HepG2 (cell line): ENCODE results near the gene SRSF1. TPM values are rescaled to one million over a fixed set of nuclear protein-coding genes. Genes with fewer than 3 reads are reported as not detected.
A peak's percentile ranks its signal among the peaks of the same experiment; 100 is the strongest.

Source experiments
- BHLHE40 ChIP-seq: IDR thresholded peaks from 2 replicates; pipeline ENCODE4 v1.6.1; 2011; ENCODE audit warnings: low read length, improper control_type of control experiment
- FOXO1 ChIP-seq: sonication (generic); formaldehyde crosslinking; IDR thresholded peaks from 2 replicates; pipeline ENCODE4 v1.4.0; 2020; ENCODE audit warnings: missing genetic modification reagents
- MTA1 ChIP-seq: sonication (generic); formaldehyde crosslinking; IDR thresholded peaks from 2 replicates; pipeline ENCODE4 v1.4.0; 2020; ENCODE audit warnings: missing genetic modification reagents, mild to moderate bottlenecking, borderline replicate concordance
- NFKB2 ChIP-seq: sonication (generic); formaldehyde crosslinking; IDR thresholded peaks from 2 replicates; pipeline ENCODE4 v1.4.0; 2020; ENCODE audit warnings: missing genetic modification reagents, borderline replicate concordance
- PREB ChIP-seq: sonication (generic); formaldehyde crosslinking; IDR thresholded peaks from 2 replicates; pipeline ENCODE4 v1.4.0; 2020; ENCODE audit warnings: missing genetic modification reagents
- SMARCE1 ChIP-seq: fragments of 450-650 bp; IDR thresholded peaks from 2 replicates; pipeline ENCODE4 v1.6.1; 2017; ENCODE audit warnings: borderline replicate concordance
- TEF ChIP-seq: sonication (generic); formaldehyde crosslinking; IDR thresholded peaks from 2 replicates; pipeline ENCODE4 v1.5.0; 2020; ENCODE audit warnings: missing genetic modification reagents
- ZFP91 ChIP-seq: sonication (generic); formaldehyde crosslinking; IDR thresholded peaks from 2 replicates; pipeline ENCODE4 v1.9.0; 2022; ENCODE audit warnings: missing genetic modification reagents, mild to moderate bottlenecking, borderline replicate concordance
- ZNF263 ChIP-seq: sonication (generic); formaldehyde crosslinking; IDR thresholded peaks from 2 replicates; pipeline ENCODE4 v1.4.0; 2020; ENCODE audit warnings: missing genetic modification reagents
- ZNF274 ChIP-seq: sonication (generic); formaldehyde crosslinking; IDR thresholded peaks from 2 replicates; pipeline ENCODE4 v1.5.1; 2020; ENCODE audit warnings: mild to moderate bottlenecking, missing genetic modification reagents
- ZNF282 ChIP-seq: fragments of 450-650 bp; IDR thresholded peaks from 2 replicates; pipeline ENCODE4 v1.6.1; 2018; ENCODE audit not compliant: partially characterized antibody
- ZNF441 ChIP-seq: sonication (generic); formaldehyde crosslinking; IDR thresholded peaks from 2 replicates; pipeline ENCODE4 v1.7.0; 2021; ENCODE audit warnings: missing genetic modification reagents, borderline replicate concordance
- ZNF510 ChIP-seq: sonication (generic); formaldehyde crosslinking; IDR thresholded peaks from 2 replicates; pipeline ENCODE4 v1.4.0; 2020; ENCODE audit warnings: low read depth, mild to moderate bottlenecking, missing genetic modification reagents
- ZNF569 ChIP-seq: sonication (generic); formaldehyde crosslinking; IDR thresholded peaks from 2 replicates; pipeline ENCODE4 v1.5.0; 2020; ENCODE audit warnings: mild to moderate bottlenecking, missing genetic modification reagents, moderate library complexity, borderline replicate concordance
- ZNF788 ChIP-seq: sonication (generic); formaldehyde crosslinking; IDR thresholded peaks from 2 replicates; pipeline ENCODE4 v1.5.0; 2020; ENCODE audit warnings: mild to moderate bottlenecking, missing genetic modification reagents, borderline replicate concordance
- ZNF891 ChIP-seq: sonication (generic); formaldehyde crosslinking; IDR thresholded peaks from 2 replicates; pipeline ENCODE4 v1.5.0; 2020; ENCODE audit warnings: mild to moderate bottlenecking, missing genetic modification reagents
- ZSCAN5A ChIP-seq: sonication (generic); formaldehyde crosslinking; IDR thresholded peaks from 2 replicates; pipeline ENCODE4 v1.8.0; 2022; ENCODE audit warnings: mild to moderate bottlenecking, missing genetic modification reagents, borderline replicate concordance
- polyA plus RNA-seq, 8 experiments: library from polyadenylated mRNA; depleted of rRNA in 3 of 8; stranded (reverse) in 7 of 8; unstranded in 1 of 8; fragments of >200 nt; fragmentation: Illumina TruSeq in 4 of 8; extraction: Trizol in 4 of 8; gene quantifications; 2 replicates each; pipeline versions ENCODE4 v1.2.1 to v1.2.3, GENCODE V29; 2011 to 2016; ENCODE audit warnings: low read depth in 4 of 8, missing spikeins in 1 of 8, mixed read lengths in 1 of 8; ENCODE audit not compliant: insufficient read depth in 1 of 8
- total RNA-seq, 5 experiments: library from RNA; depleted of rRNA; stranded (reverse); fragments of >200 nt; fragmentation: Illumina TruSeq; extraction: Trizol; gene quantifications; 2 replicates each; pipeline ENCODE4 v1.2.3, GENCODE V29; 2016; ENCODE audit warnings: low read depth in 1 of 5
- TF ChIP-seq, protein P1 (sequence below): sonication (generic); formaldehyde crosslinking; IDR thresholded peaks from 2 replicates; pipeline ENCODE4 v1.4.0; 2020; ENCODE audit warnings: mild to moderate bottlenecking, missing genetic modification reagents

The SRSF1 gene
- total and polyA plus RNA-seq, 2 of the 13 experiments (the other 11 are each of a cell fraction or from before 2014, with no cell fraction given), result 142 to 445 TPM

DNA sequence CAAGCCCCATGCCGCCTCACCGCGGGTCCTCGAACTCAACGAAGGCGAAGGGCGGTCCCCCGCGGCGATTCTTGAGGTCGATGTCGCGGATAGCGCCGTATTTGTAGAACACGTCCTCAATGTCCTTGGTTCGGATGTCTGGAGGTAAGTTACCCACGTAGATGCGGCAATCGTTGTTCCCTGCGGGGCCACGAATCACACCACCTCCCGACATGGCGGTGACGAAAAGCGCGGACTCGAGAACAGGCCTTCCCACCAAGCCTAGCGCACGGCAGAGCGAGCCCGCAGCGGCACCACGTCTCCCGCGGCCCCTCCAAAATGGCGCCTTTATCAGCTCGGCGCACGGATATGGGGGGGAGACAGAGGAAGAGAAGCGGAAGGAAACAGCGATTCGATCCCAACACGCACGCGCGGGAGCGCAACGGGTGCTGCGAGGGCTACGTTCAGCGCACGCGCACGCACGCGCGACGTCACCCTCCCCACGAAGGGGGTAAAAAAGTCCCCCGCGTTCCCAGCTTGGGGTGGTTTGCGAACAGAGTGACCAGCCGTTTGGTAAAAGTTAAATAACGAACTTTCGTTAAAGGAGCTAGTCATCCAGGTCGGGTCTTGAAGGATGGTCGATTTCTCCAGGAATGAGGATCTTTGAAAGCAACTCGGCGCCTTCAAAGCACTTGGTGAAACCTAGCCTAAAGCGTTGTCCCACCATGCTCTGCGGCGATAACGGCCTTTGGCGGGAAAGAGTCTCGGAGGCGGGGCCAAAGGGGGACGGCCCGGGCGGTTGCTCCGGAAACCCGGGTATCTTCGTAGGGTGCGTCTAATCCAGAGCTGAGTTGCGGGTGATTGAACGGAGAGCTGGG lies at the start of gene SRSF1 (continued):
- peak; percentile 65; the same call in 1 of the 2 replicates for TF ChIP-seq ZSCAN5A (CRISPR knock-in tag)
- TF ChIP-seq SMARCE1, result no peak
- TF ChIP-seq NFKB2, result peak; percentile 84
- TF ChIP-seq ZNF788 (CRISPR knock-in tag), result peak; percentile 97
- TF ChIP-seq ZFP91, result peak; percentile 96
- peak; percentile 71 for TF ChIP-seq BHLHE40
- peak; percentile 68; the same call in 1 of the 2 replicates for TF ChIP-seq FOXO1 (CRISPR knock-in tag)
- peak; percentile 98 for TF ChIP-seq ZNF510 (CRISPR knock-in tag)
- TF ChIP-seq PREB, result no peak; the same call in 1 of the 2 replicates
- TF ChIP-seq, protein P1, sequence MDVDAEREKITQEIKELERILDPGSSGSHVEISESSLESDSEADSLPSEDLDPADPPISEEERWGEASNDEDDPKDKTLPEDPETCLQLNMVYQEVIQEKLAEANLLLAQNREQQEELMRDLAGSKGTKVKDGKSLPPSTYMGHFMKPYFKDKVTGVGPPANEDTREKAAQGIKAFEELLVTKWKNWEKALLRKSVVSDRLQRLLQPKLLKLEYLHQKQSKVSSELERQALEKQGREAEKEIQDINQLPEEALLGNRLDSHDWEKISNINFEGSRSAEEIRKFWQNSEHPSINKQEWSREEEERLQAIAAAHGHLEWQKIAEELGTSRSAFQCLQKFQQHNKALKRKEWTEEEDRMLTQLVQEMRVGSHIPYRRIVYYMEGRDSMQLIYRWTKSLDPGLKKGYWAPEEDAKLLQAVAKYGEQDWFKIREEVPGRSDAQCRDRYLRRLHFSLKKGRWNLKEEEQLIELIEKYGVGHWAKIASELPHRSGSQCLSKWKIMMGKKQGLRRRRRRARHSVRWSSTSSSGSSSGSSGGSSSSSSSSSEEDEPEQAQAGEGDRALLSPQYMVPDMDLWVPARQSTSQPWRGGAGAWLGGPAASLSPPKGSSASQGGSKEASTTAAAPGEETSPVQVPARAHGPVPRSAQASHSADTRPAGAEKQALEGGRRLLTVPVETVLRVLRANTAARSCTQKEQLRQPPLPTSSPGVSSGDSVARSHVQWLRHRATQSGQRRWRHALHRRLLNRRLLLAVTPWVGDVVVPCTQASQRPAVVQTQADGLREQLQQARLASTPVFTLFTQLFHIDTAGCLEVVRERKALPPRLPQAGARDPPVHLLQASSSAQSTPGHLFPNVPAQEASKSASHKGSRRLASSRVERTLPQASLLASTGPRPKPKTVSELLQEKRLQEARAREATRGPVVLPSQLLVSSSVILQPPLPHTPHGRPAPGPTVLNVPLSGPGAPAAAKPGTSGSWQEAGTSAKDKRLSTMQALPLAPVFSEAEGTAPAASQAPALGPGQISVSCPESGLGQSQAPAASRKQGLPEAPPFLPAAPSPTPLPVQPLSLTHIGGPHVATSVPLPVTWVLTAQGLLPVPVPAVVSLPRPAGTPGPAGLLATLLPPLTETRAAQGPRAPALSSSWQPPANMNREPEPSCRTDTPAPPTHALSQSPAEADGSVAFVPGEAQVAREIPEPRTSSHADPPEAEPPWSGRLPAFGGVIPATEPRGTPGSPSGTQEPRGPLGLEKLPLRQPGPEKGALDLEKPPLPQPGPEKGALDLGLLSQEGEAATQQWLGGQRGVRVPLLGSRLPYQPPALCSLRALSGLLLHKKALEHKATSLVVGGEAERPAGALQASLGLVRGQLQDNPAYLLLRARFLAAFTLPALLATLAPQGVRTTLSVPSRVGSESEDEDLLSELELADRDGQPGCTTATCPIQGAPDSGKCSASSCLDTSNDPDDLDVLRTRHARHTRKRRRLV (CRISPR knock-in tag), result peak; percentile 97
- peak; percentile 94 for TF ChIP-seq ZNF274
- peak; percentile 74 for TF ChIP-seq ZNF891 (CRISPR knock-in tag)
- peak; percentile 77 for TF ChIP-seq MTA1 (CRISPR knock-in tag)
- no peak for TF ChIP-seq ZNF282
- no peak; the same call in 1 of the 2 replicates for TF ChIP-seq ZNF263 (CRISPR knock-in tag)
- TF ChIP-seq ZNF441 (CRISPR knock-in tag), result peak; percentile 40; the same call in 1 of the 2 replicates
- peak; percentile 19; the same call in 1 of the 2 replicates for TF ChIP-seq ZNF569 (CRISPR knock-in tag)
- no peak; the same call in 1 of the 2 replicates for TF ChIP-seq TEF
